Stimulated activated CD8-positive, alpha-beta memory T cell treated with anti-CD3 and anti-CD28 coated beads, Interleukin-12 subunit alpha, Interleukin-12 subunit beta, amount 100 ng/mL, for 24 hours (primary cell): Measurements from ENCODE around the gene ANKRD22.

Experiments used
- DNase-seq: peaks from one replicate; pipeline ENCODE4 v3.0.0-alpha.2; 2020; ENCODE audit errors: extremely low read depth

The ANKRD22 gene

GRCh38 chr10:88835096-88835909 is 16.3 kb downstream of the ANKRD22 start:
- peak; percentile 55 for DNase-seq

- no peak for DNase-seq
Measured at GRCh38 chr10:88833723-88834122, 17.9 kb downstream of the ANKRD22 start.

GRCh38 chr10:88833156-88833555 is 18.5 kb downstream of the ANKRD22 start:
- no peak for DNase-seq

GRCh38 chr10:88832376-88832775 is 19.3 kb downstream of the ANKRD22 start:
- DNase-seq, result no peak

- DNase-seq, result no peak
Measured at GRCh38 chr10:88831709-88832108, 19.9 kb downstream of the ANKRD22 start.

- DNase-seq, result no peak
Measured at GRCh38 chr10:88830643-88831268, 20.9 kb downstream of the ANKRD22 start.

- DNase-seq, result no peak
Measured at GRCh38 chr10:88828310-88828709, 23.3 kb downstream of the ANKRD22 start.

GRCh38 chr10:88827671-88828070 is 24.0 kb downstream of the ANKRD22 start:
- DNase-seq, result no peak

- no peak for DNase-seq
Measured at GRCh38 chr10:88826388-88826787, 25.3 kb downstream of the ANKRD22 start.

GRCh38 chr10:88820748-88821401 is 30.8 kb downstream of the ANKRD22 start:
- no peak for DNase-seq

- no peak for DNase-seq
Measured at GRCh38 chr10:88819290-88819689, 32.4 kb downstream of the ANKRD22 start.

GRCh38 chr10:88813200-88813599 is 38.4 kb downstream of the ANKRD22 start:
- no peak for DNase-seq

GRCh38 chr10:88810196-88810961 is 41.3 kb downstream of the ANKRD22 start:
- no peak for DNase-seq

- DNase-seq, result no peak
Measured at GRCh38 chr10:88809621-88810020, 42.0 kb downstream of the ANKRD22 start.

GRCh38 chr10:88805924-88806323 is 45.7 kb downstream of the ANKRD22 start:
- DNase-seq, result no peak

- no peak for DNase-seq
Measured at GRCh38 chr10:88805361-88805760, 46.3 kb downstream of the ANKRD22 start.

- no peak for DNase-seq
Measured at GRCh38 chr10:88804083-88804812, 47.4 kb downstream of the ANKRD22 start.

GRCh38 chr10:88803641-88804040 is 48.0 kb downstream of the ANKRD22 start:
- DNase-seq, result no peak

GRCh38 chr10:88802523-88803285 is 48.9 kb downstream of the ANKRD22 start, which contains the start of gene LIPM:
TSS of gene LIPM (plus strand) at chr10:88802730. CDS start at chr10:88802897, 167 bp downstream.
- DNase-seq, result no peak
